Stimulated activated CD8-positive, alpha-beta memory T cell treated with anti-CD3 and anti-CD28 coated beads, Interleukin-12 subunit alpha, Interleukin-12 subunit beta, amount 100 ng/mL, for 1 hour (primary cell): Measurements from ENCODE around the gene FAM53C.
A peak's percentile ranks its signal among the peaks of the same experiment; 100 is the strongest.
"Not testable (repeated sequence)": the region's sequence is repeated elsewhere in the genome, so short reads cannot be mapped to it uniquely, and the experiment has no call there.

Experiments
- DNase-seq: peaks from one replicate; pipeline ENCODE4 v3.0.0-alpha.2; 2020; ENCODE audit warnings: low read depth

The FAM53C gene

DNA sequence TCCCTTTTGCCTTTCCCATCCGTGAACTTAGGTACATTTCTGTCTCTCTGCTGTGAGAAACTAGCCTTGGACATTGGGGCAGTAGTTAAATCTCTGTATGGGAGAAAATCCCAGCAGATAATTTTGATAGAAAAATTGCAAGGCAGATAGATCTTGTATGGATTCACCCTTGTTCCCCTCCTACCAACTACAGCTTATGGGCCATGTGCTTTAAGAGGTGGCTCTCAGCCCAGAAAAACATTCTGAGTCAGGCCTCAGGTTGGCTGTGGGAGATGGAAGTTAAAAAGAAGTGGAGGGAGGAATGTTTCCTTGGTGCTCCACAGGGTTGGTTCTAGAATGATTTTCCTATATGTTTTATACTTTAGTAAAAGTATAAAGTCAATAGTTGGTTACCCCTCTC is 13.0 kb downstream of the FAM53C start:
- DNase-seq, result no peak

DNA sequence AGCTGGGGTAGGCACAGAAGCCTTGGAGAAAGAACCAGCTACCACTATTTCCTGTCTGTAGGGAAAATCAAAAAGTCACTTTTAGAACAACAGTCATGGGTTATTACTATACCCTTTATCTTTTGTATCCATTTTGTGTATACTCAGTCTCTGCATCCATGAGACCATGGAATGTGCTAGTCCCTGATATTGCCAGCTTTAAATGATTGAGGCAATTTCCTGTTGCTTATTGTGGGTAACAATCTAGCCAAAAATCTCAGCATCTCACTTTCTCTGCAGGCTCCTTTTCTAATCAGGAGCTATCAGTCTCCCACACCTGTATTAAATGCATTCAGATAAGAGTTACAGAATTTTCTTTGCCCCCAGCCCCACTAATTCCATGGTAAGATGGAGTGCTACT is 13.5 kb downstream of the FAM53C start:
- DNase-seq, result no peak

DNA sequence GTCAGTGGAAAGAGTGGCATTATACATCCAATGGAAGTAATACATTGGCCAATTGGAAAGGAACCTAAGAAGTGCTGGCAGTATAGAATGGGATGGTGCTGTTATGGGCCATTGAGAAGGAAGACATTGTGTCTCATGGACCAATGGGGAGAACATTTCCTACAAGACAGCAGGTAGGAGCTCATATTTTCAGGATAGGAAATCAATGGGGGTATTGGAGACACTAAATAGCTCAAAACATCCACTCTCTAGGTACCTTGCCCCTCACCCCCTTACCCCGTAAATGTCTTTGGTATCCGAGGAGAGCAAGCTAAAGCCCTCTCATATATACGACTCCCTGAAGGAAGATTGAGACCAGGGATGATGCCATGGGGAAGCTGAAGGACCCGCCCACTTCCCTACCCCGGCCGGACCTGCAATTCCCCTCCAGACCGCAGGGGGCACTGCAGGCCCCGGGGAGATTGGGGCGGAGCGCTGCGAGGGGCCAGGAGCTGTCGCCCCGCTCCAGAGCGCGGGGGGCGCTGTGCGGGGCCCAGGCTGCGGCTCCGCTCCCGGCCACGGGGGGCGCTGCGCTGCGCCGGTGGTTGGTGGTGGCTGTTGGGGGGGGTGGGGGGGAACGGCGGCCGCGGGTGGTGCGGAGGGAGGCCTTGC is 14.1 kb downstream of the FAM53C start, which contains the start of gene KDM3B:
TSS of gene KDM3B (plus strand) at position 615 of the 651 bp plus-strand sequence. CDS start 111 bp downstream, outside the sequence.
- peak; percentile 79 for DNase-seq

DNA sequence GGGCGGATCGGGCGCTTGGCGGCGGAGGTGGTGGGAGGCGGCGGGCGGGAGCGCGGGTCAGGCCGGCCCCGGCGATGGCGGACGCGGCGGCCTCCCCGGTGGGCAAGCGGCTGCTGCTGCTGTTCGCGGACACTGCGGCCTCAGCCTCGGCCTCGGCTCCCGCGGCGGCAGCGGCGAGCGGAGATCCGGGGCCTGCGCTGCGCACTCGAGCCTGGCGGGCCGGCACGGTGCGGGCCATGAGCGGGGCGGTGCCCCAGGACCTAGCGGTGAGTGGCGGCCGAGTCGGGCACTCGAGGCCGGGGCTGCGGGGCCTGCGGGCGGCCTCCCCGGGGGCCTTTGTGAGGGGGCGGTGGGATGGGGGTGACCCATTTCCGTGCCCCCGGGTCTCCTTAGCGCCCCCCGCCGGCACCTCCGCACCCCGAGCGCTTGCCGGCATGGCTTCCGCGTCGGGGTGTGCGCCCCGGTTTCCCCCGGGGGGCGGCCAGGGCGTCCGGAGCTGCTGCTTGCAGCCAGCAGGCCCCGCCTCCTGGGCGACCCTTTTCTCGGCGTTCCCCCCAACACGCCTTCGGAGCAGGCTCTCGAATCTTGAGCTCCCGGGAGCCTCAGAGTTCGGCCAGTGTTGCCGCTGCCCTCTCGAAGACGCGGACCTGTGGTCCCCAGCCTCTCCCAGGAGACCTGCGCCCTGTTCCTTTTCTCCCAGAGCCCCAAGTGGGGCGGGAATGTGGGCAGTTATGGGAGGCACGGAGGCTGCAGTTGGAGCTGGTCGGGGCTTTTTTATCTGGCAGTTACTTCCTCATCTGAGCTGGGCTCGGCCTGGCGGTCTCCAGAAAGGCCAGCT is 14.9 kb downstream of the FAM53C start:
- DNase-seq, result peak; percentile 36

DNA sequence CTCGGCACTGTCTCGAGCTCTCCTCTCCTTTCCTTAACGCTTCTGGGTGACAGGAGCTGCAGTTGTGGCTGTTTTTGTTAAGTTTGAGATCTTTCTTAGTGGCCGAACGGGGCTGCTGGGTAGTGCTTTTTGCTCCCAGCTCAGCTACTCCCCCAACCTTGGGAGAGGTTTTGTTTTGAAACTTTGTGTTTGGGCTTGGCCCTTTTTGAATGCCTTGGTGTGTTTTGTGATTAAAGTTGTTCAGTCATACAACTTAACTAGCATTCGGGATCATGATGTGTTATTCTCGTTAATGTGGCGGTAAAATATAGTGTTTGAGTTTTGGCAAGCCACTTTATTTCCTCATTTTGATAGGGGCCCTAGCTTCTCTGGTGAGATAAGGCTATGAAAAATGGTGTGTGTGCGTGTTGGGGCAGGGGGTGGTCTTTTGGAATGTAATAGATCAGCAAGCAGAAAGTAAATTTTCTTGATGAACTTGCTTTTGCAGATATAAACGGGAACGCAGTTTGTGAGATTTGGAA is 15.6 kb downstream of the FAM53C start:
- no peak for DNase-seq

DNA sequence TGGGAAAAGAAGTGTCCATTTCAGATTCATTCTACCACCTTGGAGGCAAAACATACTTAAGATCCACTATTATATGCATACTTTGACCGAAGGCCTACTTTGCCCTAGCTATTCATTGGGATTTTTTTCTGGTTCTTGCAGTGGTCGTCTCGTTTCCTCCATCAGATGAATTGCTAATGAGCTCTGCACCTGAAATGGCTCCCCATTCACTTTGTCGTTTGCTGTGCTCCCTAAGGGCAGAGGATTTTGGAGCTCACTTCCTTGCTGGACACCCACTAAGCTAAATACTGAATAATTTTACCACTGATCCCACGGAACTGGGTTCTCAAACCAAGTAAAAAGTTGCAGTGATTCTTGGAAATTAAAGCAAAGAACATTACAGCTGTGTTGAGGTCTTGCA is 16.3 kb downstream of the FAM53C start:
- no peak for DNase-seq

DNA sequence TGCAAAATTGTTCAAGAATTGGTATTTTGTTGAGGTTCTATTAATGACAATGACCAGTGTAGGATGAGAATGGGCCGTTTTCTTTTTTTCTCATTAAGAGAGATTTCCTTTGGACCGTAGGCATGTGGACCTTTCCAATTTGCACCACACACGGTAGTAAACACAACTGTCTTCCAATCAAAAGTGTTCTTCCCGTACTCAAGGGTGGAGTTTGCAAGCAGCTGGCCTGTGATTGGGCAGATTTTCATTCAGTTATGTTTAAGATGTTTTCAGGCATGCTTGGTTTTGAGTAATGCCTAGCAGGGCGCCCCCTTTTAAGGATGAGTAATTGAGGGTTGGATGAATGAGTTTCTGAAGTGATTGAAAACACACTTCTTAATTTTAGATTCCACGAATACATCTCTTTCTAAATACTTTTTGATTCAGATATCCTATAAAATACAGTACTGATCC is 16.9 kb downstream of the FAM53C start:
- peak; percentile 17 for DNase-seq

DNA sequence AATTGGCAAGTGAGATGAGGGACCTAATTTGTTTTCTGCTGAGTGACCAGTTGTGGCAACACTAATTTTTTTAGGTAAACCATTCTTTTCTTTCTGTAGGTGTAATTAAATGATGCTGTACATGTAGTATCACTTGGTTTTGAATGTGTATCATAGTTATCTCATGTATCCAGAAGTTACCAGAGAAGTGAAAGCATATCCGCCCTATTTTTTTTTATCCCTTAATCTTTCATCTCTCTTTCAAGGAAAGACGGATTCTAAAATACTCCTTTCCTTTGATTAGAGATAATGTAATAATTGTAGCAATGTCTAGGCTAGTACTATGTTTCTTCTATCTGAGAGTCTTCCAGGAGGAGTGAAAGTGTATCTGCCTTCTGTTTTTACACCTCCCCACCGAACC is 21.6 kb downstream of the FAM53C start:
- DNase-seq, result no peak

DNA sequence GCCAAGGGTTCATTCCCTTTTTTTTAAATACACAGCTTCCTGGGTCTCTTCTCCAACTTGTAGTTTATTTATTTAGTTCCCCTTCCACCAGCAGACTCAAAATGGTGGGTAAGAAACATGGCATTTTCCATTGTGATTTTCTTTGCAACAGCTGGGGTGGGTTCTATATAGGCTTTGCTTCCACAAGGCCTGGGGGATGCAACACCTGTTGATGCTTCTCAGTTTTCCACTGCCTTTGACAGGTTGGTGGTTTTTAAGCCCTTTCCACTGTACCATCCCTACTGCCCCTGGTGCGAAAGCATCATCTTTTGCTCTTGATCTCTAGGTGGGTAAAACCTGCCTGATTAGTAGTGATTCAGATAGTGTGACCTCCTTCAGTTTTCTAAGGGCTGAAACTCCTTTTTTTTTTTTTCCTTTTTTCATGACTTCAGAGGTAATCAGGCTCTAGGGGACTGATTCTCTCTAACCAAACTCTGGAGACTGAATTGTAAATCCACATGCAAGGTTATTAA is 22.9 kb downstream of the FAM53C start:
- no peak for DNase-seq

DNA sequence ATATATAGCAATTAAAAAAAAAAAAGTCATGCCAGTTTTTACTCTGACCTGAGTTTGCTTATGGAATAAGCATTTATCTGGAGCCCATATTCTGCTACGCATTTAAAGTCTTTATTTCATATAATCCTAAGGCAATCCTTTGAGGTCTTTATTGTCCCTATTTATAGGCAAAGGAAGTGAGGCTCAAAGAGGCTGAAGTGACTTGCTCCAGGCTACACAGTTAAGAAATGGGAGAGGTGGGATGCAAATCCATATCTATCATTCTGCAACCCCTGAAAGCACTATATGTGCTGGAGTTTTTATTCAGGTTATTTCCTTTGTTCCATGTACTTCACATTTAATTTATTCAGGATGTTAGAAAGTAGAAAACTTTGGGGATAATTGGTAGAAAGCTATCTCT is 26.5 kb downstream of the FAM53C start:
- DNase-seq, result no peak

DNA sequence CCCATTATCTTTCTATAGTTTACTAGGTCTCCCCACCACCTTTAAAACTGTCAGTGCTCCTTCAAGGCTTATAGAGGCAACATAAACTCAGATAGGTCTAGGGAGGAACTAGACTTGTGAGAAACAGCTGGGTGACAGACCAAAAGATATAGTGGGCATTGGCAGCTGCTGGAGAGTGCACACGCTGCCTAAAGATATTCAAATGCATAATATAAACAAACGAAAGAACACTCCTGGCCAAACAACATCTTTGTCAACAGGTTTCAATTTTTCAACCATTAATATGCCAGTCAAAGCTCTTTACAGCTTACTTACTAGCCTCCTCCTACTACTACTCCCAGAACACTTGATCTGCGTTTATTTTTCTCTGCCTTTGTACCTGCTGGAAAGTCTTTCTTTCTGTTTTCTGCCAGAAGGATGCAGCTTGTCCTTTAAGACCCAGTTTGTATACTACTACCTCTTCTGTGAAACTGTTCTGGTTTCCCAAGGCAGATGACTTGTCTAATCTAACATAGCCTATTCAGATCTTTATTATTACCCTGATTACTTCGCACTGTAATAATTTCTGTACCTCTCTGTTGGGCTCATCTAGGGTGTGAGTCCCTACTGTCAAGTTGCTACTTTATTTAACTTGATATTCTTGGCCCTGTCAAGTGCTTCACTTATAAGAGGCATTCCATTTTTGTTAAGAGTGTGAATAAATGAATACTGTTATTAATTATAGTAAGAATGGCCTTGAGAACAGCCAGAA is 28.7 kb downstream of the FAM53C start:
- DNase-seq, result no peak

DNA sequence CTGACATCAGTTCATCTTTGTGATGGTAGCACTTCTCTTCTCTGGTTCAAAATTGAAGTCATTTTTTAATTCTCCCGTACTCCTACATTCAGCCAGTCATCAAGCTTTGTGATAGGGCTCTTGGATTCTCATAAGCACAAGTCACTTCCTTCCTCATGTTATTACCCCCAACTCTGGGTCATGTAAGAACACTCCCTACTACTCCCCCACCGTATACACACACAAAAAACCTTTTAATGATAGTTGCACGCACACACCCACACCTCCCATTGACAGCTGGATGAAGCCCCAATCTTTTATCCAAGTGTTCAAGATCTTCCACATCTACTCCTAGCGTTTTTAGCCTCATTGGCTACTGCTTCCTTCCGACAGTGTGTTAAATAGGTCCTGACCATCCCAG is 31.2 kb downstream of the FAM53C start:
- DNase-seq, result no peak

DNA sequence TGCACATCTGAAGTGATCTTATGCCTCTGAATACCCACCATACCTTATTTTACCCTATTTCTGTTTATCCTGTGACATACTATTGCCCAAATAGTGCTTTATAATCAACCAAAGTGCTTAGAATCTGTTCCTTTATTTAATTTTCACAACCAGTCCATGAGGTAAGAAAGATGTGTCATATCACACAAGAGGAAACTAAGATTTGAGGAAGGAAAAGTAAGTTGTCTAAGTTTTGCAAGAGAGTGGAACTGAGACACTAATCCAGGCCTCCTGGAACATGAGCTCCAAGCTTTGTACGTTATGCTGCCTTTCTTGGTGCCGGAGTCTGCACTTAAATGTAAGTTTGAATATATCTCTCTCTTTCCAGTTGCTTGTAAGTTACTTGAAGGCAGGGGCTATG is 31.6 kb downstream of the FAM53C start:
- DNase-seq, result no peak

DNA sequence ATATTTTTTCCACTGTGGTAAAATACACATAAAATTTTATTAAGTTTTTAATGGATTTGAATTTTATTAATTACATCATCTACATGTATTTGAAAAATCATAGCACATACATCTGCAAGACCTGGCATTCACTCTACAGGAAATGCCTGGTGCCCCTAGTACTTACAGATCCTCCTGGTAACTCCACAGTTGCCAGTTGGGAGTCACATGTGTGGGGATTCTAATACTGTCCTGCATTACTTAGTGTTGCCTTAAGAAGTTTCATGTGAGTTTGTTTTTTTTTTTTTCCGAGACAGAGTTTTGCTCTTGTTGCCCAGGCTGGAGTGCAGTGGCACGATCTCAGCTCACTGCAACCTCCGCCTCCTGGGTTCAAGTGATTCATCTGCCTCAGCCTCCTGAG is 32.5 kb downstream of the FAM53C start:
- DNase-seq, result no peak

DNA sequence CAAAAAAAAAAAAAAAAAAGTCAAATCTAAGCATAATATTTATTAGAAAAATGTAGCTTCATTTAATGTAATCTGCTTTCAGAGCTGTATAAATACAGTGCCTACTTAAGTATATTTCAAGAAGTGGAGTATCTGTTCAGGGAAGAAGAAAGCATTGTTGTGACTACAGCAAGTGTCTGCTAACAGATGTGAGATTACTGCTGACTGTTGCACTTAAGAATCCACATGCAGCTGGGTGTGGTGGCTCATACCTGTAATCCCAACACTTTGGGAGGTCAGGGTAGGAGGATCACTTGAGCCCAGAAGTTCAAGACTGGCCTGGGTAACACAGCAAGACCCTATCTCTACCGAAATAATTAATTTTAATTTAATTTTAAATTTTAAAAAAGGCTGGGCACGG is 33.4 kb downstream of the FAM53C start:
- no peak for DNase-seq

DNA sequence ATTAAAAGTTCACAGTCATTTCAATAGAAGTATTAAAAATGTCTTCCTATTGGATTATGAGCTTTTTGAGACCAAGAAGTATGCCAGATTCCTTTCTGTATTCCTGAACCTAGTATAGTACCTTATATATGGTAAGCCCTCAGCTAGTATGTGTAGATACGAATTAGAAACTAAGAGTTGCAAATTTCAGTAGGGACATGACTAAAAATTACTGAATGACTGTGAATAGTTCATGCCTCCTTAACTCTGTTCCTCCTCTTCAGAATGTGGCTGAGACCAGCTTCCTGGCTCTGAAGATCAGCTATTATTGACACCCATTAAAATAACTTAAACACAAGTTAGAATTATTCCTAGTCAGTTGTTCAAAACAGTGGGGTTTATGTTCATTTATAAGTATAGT is 34.2 kb downstream of the FAM53C start:
- DNase-seq, result no peak

DNA sequence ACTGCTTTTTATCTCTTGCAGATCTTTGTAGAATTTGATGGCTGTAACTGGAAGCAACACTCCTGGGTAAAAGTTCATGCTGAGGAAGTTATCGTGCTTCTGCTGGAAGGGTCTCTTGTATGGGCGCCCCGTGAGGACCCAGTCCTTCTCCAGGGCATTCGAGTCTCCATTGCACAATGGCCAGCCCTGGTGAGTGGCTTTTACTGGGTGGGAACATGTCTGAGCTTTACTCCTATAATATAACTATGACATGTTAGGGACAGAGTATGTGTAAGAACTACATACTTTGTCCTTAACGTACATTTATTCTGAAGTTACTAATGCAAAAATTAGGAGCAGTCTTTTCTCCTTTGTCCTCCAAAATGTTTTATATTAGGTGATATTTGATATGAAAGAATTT is 34.6 kb downstream of the FAM53C start:
- no peak for DNase-seq

DNA sequence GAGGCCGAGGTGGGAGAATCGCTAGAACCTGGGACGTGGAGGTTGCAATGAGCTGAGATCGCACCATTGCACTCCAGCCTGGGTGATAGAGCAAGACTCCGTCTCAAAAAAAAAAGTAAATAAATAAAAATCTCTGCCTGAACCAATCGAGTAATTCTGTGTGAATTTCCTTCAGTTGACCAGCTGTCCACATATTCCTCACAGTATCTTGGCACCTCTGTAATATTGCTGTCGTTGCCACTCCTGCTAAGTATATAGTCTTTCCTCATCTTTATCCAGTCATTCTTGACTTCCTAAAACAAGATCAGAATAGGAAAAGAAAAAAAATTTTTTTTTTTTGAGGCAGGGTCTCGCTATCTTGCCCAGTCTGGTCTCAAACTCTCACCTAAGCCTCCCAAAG is 44.3 kb downstream of the FAM53C start:
- no peak for DNase-seq

DNA sequence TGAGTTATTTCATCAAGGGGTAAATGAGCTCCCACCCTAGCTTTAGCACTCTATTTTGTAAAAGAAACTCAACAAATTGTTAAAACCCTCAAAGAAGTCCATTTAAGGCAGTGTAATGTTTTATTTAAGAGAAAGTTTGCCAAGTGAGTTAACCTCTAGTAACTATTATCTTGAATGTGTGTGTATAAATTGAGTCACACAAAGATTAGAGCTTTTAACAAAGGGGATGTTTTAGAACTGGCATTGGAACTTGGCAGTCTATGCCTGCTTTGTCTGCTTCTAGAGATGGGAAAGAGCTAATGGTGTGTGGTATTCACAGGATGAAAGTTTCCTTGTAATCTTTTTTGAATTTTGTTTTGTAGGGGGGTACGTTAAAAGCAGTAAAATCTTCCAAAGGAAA is 47.6 kb downstream of the FAM53C start:
- DNase-seq, result no peak

DNA sequence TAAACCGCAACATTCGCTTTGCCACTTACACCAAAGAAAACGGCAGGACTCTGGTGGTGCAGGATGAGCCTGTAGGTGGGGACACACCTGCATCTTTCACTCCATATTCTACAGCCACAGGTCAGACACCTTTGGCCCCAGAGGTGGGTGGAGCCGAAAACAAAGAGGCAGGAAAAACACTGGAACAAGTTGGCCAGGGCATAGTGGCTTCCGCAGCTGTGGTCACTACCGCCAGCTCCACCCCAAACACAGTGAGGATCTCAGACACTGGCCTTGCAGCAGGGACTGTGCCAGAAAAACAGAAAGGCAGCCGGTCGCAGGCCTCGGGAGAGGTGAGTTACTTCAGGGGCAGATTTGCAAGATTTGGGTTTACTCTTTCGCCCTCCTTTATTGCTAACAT is 48.2 kb downstream of the FAM53C start:
- no peak for DNase-seq

DNA sequence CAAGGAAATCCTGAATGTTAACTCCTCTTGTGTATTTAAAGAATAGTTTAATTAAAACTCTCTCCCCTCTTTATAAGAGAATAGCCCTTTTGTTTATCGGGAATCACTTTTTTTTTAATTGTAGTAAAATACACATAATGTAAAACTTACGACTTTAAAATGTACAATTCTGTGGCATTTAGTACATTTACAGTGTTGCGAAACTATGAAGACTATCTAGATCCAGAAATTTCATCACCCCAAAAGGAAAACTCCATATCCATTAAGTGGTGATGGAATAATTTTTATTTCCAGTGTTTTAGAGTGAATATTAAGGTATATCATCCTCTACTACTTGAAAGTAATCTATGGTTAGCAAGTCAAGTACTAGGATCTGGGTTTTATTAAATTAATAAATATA is 51.3 kb downstream of the FAM53C start:
- DNase-seq, result no peak

DNA sequence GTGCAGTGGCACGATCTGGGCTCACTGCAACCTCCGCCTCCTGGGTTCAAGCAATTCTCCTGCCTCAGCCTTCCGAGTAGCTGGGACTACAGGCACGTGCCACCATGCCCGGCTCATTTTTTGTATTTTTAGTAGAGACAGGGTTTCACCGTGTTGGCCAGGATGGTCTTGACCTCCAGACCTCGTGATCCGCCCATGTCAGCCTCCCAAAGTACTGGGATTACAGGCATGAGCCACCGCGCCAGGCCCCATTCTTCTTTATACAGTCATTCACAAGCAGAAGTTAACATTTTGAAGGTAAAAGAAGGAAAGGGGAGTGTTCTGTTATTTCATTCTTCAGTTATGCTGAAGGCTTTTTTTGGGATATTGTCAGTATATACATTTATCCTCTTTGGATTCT is 51.8 kb downstream of the FAM53C start:
- not testable (repeated sequence) for DNase-seq
